GM21723 (cell line): Measurements from ENCODE around the gene RIMBP2.
A peak's percentile ranks its signal among the peaks of the same experiment; 100 is the strongest.
"Not testable (repeated sequence)": the region's sequence is repeated elsewhere in the genome, so short reads cannot be mapped to it uniquely, and the experiment has no call there.

ENCODE experiments used
- ATAC-seq: cut with Tn5 transposase; IDR thresholded peaks from one replicate; pipeline ENCODE4 v1.9.1; 2021; ENCODE audit warnings: mild to moderate bottlenecking, moderate library complexity; ENCODE audit not compliant: unreplicated experiment

Gene RIMBP2

DNA sequence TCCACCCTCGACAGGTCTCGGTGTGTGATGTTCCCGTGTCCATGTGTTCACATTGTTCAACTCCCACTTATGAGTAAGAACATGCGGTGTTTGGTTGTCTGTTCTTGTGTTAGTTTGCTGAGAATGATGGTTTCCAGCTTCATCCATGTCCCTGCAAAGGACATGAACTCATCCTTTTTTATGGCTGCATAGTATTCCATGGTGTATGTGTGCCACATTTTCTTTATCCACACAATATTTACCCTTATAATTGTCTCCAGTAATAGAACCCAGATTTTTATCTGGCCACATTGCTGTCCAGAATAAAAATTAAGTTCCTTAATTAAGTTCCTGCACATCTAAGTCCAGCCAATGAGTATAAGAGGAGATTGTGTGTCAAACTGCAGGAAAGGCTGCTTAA is 22.3 kb upstream of the RIMBP2 start:
- ATAC-seq: not testable (repeated sequence)

DNA sequence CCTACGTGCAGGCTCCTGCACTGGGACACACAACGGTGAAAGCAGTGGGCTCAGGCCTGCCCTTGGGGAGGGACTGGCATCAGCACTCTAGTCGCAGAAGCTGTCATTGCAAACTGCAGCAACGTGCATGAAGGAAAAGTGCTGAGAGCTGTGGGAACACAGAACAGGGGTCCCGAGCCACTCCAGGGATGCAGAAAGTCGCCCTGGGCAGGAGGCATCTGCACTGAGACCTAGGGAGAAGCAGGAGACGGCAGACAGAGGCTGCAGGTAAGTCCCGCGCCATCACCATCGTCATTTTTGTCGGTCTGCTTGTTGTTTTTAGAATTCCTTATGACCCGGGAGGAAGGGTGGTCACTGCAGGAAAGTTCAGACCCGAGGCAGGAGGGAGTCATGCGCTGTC is 21.6 kb upstream of the RIMBP2 start:
- no peak for ATAC-seq

DNA sequence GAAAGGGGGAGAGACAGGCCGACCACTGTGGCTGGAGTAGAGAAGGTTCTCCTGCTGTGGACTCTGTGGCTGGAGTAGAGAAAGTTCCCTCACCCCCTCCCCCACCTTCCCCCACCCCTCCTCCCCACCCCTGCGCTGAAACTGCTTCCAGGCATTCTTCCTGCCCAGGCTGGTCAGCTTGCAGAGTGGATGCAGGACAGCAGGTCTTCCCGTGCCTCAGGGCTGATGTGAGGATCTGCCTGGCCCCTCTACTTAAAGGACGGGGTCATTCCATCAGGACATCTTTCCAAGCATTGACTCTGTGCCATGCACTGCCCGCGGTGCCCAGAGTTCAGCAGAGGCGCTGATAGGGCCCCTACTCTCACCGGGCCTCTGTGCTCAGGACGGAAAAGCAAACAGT is 13.2 kb upstream of the RIMBP2 start:
- no peak for ATAC-seq

DNA sequence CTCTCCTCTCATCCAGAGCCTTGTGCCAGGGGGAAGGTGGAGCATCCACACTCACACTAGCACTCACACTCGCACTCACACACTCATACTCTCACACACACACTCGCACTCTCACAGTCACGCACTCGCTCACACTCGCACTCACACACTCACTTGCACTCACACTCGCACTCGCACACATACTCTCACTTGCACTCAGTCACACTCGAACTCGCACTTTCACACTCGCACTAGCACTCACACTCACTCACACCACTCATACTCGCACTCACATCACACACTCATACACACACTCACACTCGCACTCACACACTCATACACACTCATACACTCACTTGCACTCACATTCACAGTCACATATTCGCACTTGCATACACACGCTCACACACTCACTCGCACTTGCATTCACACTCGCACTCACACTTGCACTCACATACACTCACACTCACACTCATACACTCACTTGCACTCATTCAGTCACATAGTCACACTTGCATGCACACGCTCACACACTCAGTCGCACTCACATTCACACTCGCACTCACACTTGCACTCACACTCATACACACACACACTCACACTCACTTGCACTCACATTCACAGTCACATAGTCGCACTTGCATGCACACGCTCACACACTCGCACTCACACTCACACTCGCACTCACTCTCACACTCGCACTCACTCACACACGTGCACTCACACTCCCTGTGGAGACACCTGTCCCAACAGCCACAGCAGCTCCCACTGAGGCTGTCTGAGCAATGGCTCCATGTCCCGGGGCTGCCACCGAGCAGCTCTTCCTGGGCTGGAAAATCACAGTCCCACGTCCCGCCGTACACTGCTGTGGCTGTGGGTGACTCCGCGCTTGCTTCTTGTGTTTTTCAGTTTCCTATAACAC is 12.3 kb upstream of the RIMBP2 start:
- ATAC-seq: no peak

DNA sequence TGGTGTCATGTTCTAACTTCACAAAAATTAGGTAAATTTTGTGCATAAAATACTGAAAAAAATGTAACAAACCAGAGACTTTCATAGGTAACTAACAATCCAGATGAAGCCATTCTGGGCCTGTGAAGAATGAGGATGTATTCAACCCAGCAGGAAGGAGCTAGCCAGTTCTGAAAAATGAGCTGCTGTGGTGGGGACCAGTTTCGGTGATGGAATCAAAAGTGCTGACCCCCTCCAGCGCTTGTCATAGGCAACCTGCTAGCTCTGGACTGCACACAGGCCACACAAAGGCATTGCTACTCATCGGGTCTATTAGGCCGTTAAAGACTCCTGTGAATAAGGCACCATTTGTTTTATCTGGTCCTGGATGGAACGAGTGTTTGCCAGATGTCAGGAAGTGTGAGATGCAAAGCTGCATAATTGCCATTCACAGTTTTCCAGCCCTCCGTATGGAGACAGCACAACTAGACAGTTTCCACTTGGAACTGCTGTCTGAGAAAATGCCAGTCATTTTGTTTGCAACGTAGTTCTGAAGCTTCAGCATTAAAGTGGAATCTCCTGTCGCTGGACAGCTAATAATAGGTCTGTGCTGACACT is 3.3 kb upstream of the RIMBP2 start:
- ATAC-seq: no peak

DNA sequence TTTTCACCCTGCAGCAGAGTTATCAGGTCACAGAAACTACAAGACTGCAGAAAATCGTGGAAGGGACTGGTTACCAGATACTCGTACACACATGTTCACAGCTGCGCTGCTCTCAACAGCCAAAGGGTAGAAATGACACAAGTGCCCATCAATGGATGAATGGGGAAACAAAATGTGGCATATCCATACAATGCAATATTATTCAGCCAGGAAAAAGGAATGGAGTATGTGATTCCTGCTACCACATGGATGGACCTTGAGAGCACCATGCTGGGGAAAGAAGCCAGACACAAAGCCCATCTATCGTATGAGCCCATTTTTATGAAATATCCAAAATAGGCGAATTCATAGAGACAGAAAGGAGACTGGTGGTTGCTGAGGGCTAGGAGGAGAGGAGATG is 1.7 kb upstream of the RIMBP2 start:
- no peak for ATAC-seq

DNA sequence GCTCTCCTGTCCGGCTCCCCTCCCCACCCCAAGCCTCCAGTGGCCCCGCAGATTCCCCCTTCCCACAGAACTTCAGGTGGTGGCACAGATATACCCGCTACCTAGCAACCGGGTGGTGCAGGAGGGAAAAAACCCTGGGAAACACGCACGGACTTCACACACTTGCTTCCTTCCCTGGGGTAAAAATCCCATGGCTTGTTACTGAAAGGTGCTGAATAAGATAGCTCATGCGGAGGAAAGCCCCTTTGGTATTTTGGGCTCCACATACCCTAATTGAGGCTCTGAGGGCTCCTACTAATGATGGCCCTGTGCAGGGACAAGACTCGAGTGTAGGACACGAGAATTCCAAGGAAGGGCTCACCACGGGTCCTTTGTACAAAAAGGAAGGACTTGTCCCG is 869 bp upstream of the RIMBP2 start:
- ATAC-seq: no peak

DNA sequence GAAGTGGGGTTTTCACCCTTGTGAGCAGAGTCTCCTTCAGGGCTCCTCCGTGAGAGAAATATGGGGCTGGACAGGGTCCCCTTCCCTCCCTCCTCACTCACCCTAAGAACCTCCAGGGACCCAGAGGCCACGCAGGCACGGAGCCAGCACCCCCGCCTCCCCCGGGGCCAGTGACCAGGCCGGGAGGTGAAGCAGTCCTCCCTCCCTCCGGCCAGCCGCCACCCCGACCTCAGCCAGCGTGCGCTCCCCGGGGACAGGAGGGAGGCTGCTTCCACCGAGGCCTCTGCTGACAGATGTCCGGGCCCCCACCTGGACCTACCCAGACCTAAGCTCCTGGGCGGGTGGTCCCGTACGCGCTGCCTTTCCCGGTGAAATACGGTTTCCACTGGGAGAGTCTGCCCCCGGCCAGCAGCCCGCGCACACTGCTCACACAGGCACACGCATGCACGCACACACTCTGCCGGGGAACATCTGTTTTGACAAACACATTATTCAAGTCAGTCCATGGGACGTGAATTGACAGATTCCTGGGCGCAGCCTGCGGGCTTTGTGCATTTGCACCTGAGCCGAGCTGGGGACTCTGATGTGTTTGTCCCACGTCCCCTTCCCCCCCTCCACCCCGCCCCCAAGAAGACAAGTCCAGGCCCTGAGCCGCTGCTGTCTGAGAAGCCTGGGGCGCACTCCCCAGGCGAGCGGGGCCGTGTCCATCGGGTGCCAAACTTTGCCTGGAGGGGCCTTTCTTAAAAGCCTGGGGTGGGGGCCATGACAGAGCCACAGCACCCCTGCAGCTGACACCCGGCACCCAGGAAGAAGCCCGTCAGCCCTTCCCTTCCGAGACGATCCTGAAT is 725 bp downstream of the RIMBP2 start:
- ATAC-seq: no peak

DNA sequence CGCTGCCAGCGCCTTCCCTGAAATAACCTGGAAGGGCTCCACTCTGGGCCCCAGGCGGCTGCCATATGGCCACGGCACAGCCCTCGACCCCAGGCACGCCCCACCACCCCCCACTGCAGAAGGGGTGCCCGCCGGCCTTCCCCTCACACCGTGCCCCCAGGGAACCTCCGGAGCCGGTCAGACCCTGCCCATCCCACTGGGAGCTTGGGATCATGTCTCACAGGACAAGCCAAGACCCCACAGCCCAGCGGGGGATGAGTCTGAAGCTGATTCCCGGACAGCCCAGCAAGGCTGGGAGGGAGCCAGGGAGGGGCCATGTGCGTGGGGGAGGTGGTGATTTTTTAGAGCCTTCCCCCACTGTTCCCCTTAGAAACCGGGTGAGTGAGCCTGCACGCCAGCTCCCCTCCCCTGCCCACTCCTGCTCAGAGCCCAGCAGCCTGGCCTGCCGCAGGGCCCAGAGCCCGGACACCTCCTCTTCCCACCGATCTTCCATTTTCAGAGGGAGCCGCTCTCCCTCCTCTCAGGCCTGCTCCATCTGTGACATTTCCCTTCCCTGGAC is 1.4 kb downstream of the RIMBP2 start:
- ATAC-seq: peak; percentile 21

DNA sequence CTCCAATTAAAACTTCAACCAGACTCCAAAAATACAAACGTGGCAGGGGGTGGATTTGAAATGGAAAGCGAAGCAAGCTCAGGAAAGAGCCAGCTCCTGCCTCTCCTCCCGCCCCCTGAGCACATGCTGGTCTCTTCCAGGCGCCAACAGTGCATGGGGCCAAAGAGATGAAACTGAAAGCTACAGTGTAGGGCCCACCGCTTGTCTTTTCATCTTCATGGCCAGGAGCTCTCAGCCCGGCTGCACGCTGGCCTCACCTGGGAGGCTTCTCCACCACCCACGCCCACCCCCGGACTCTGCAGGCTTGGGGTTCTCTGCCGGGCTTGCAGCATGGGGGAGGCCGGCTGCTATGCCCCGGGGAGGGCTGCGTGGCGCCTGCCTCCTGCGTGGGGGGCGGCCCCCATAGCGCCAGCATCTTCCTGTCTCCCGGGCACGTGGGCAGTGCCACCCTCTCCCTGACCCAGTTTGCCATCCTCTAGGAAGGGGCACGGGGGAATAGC is 2.0 kb downstream of the RIMBP2 start:
- ATAC-seq: peak; percentile 50

DNA sequence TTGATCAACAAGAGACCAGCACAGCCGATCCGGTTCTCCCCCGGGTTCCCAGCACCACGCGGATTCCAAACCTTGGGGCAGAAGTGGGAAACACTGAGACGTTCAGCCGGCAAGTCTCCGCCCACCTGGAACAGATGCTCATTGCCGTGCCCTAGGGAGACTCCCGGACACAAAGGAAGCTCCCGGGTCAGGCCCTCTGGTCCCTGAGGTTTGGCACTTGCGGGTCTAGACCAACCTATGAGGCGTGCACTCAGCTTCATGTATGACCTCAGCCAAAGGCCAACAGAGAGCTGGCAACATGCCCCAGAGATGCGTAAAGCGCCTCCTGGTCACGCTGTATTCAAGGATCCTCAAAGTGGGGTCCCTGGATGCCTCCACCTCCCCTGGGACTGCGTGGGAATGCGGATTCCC is 2.5 kb downstream of the RIMBP2 start:
- no peak for ATAC-seq

DNA sequence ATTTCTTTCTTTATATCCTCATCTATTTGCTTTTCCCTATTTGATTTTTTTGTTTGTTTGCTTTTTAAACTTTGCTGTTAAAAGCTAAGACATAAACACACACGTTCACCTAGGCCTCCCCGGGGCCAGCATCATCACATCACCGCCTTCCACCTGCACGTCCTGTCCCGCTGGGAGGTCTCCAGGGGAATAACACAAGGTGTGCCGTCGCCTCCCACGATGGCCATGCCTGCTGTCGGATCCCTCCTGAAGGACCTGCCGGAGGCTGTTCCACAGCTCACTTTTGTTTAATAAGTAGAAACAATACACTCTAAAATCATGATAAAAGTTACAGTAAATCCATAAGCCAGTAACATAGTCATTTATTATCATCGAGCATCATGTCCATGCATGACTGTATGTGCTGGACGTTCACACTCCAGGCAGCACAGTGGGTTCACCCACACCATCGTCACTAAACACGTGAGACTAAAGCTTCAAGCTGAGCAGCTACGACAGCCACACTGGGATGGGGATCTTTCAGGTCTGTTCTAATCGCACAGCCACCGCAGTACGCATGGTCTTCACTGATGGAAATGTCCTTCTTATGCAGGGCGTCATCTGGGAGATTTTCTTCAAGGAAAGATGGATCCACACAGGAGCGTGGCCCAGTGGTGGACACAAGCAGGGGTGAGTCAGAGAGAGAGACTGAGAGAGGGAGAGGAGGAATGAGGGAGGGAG is 3.6 kb downstream of the RIMBP2 start:
- no peak for ATAC-seq

DNA sequence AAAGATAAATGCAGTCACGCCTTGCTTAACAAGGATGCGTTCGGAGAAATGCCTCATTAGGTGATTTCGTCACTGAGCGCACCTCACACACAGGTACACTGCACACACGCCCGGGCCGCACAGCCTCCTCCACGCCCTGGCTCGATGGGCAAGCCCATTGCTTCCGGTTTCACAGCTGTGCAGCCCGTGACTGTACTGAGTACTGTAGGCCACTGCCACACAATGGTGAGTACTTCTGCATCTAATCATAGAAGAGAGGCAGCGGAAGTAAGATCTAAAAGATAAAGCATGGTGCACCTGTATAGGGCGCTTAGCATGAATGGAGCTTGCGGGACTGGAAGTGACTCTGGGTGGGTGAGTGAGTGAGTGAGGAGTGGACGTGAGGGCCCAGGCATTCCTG is 4.3 kb downstream of the RIMBP2 start:
- ATAC-seq: no peak

DNA sequence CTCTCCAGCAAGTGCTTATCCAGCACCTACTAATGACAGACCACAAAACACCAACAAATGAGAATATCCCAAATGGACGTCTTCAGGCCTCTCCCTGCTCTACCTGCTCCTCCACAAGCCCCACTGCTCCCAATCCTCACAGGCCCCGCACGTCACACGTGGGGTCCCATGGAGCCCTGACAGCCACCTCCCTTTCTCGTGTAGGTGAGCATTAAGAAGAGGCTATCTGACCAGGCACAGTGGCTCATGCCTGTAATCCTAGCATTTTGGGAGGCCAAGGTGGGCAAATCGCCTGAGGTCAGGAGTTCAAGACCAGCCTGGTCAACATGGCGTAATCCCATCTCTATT is 5.4 kb downstream of the RIMBP2 start:
- ATAC-seq: no peak

DNA sequence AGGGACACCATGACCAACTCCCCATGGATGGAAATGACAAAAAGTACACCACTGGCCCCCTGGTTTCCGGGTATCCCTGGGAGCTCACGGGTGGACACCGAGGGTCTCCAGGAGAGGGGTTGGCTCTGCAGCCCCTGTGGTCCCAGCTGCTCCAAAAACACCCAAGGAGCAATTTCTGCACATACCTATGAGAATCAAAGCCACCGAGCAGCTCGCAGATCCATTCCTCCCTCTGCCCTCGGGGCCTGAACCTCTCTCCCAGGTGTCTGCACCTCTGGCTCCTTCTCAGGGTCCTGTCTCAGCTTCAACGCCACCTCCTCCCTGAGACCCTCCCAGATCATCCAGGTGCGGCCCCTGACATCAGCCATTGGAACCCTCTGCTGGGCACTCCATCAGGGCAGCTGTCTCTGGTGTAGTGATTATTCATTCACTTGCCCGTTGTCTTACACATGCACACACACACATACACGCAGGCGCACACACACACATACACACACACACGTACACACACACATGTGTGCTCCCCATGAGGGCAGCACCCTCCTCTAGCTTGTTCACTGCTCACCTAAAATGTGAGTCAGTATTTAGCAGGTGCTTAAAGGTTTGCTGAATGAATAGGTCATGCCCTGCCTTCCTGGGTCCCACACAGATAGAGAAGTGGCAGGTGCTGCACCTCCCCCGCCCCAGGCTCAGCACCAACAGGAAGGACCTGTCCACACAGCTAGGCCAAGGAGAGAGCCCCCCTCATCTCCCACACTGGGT is 5.9 kb downstream of the RIMBP2 start:
- no peak for ATAC-seq

DNA sequence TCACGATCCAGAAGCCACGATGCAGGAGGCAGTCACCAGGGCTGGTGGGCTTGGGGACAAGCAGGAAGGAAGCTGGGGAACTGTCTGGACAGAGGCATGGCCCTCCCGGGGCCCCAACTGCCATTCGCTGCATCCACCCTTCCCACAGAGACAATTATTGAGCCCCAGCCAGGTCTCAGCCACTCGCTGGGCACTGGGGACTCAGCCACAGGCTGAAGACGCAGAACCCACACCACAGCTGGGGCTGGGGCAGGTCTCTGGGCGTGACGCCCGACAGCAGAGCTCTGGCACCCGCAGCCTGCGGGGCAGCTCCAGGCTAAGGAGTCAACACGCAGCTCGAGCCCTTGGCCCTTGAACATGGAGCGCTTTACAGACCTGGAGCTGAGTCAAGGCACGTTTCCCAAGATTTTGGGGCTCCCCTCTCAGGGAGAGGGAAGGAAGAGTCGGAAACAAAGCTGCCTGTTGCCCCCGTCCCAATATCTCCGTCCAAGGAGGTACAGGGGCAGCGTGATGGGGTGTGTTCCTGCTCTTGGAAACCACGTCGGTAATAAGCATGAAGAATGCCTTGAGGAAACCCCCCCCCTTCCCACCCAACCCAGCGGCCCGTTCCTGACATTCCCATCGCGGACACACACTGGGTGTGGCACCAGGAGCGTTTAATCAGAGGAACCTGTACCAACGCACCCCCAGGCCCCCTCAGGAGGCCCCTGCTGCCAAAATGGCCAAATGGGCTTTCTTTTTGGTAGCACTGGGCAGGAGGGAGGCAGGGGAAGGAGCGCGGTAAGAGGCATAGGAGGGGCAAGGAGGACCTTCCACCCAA is 6.7 kb downstream of the RIMBP2 start:
- ATAC-seq: no peak

DNA sequence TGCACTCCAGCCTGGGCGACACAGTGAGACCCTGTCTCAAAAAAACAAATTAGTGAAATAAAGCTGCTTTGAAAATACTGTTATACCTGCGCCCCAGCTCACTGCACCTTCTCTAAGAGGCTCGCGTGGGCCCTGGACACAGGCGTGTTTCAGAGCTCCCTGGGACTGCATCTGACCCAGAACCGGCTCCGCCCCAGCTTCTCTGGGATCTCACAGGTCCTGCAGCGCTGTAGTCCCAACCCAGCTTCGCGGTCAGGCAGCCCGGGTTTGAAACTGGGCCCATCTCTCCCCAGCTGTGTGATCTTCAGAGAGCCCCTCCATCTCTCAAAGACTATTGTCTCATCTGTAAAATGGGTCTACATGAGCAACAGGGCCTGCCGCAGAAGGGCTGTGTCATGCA is 7.5 kb downstream of the RIMBP2 start:
- ATAC-seq: no peak

DNA sequence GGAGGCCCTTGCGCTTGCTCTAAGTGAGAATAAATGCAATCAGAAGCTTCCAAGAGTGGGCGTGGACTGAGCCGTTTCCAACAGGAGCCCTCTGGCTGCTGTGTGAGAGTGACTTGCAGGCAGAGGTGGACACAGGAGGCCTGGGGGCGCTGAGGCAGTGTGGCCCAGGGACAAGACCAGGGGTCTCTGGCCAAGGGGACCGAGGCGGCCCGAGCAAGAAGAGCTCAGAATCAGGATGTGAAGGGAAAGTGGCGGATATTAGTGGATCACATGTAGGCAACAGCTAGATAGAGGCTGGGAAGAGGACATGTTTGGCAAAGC is 8.6 kb downstream of the RIMBP2 start:
- no peak for ATAC-seq

DNA sequence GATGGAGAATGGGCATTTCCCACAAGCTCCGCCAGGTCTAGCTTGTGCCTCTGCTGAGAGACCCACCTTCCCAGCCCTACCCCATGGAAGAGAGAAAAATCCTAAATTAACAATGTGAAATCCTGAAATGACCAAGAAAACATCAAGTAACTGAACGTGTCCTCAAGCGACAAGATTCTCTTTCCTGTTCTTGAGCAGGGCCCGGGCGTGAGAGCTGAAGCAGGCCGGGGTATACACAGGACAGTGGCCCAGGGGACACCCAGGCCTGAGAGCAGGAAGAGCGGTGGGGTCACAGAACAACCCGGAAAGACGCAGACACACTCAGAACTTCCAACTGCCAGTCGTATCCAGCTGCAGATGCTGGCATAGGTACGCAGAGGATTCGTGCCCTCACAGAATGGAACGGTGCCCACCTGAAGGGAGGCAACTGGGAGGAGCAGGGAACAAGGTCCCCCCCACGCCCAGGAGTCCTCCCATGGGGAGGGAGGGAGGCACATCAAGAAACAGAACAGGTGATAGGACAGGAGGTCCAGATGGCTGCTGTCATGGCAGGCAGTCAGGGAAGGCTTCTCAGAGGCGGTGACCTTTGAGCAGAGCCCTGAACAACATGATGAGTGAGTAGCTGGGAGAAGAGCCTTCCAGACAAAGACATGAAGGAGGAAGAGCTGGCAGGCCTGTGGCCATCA is 9.1 kb downstream of the RIMBP2 start:
- no peak for ATAC-seq
